Ovary (tissue), 3 donors: ENCODE measurements around the gene RAB4A.

Experiments
- CTCF ChIP-seq, 3 donors: fragments of 450-650 bp in 2 of 3; fragments of 200-600 bp in 1 of 3; IDR thresholded peaks; one replicate each; pipeline versions ENCODE4 v1.5.1 to v1.8.0; 2016 to 2022; ENCODE audit warnings: antibody characterized with exemption in 3 of 3, mild to moderate bottlenecking in 1 of 3
- POLR2A ChIP-seq: fragments of 450-650 bp; IDR thresholded peaks from one replicate; pipeline ENCODE4 v1.6.1; 2017; ENCODE audit warnings: antibody characterized with exemption, mild to moderate bottlenecking, moderate library complexity
- donor health status: DM: no; HTN: no; CAD: no.

- no peak for TF ChIP-seq CTCF (IDR thresholded peaks at IDR 0.05)
- no peak for TF ChIP-seq POLR2A
Measured at GRCh38 chr1:229237320-229237719, 33.6 kb upstream of the RAB4A start.
